DMS53 treated with DMSO at 0.1 percent for 48 hours (cell line): ENCODE data around the gene DPP3.
"Not testable (repeated sequence)": the region's sequence is repeated elsewhere in the genome, so short reads cannot be mapped to it uniquely, and the experiment has no call there.

ENCODE experiments used
- DNase-seq: peaks from one replicate; lab custom pipeline; 2025; ENCODE audit not compliant: unreplicated experiment; lab: John Stamatoyannopoulos, UW

Gene DPP3

DNA sequence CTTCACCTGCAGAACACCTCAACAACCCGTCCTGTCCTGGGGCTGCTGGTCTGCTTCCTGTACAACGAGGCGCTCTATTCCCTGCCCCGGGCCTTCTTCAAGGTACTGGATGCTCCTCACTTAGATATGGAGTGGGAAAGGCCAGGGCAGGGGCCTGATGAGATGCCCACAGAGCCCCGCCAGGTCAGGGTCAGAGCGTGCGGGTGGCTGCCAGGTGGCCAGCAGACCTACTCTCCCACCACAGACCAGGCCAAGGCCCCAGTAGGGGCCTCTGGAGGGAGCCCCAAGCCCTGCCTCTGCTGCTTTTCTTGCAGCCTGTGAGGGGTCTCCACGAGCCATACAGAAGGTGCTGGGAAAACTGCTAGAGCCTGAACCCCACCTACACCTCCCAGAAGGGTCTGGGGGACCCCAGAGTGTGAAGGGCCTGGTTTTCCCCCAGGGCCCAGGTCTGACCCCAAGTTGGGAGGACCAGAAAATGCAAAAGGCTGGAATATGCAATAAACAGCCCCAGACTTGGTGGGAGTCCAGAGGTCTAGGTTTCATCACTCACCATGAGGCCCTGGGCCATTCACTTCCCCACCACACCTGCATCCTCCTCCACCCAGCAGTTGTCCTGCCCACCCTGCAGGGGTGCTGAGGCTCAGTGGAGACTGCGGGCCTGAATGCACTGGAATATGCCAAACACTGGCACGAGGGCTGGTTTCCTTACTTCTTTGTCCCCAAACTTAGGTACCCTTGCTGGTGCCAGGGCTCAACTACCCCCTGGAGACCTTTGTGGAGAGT, 50.9 kb downstream of the DPP3 start:
- no peak for DNase-seq

DNA sequence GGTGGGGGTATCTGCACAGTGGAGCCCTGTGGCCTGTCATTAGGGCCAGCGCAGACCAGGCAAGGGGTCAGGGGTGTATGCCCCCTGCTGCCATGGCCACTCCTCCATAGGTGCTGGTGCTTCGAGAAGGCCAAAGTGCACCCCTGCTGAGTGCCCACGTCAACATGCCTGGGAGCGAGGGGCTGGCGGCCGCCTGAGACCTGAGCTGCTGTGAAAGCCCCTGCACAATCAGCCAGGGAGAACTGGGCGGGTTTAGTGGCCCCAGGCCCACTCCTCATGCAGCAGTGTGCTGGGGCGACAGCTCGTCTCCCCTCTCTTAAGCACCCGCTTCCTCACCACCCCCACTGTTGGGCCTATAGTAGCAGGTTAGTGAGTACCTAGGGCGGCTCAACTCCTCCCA, 51.6 kb downstream of the DPP3 start:
- no peak for DNase-seq

DNA sequence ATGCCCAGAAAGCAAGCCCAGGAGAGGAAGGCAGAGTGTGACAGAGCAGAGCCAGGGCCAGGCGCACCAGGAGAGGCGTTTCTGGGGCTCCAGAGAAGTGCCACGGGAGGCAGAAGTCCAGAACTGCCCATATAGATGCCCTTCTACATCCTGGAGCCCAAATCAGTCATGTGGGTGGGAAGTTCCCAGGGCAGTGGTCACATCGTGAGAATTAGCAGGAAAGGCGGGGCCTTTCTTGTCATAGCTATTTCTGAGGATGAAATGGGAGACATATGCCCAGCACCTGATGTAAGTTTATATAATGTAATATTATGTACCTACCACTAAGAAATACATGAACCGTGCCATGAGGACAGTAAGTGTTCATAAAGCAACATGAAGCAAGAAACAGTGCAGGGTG, 52.5 kb downstream of the DPP3 start:
- no peak for DNase-seq

DNA sequence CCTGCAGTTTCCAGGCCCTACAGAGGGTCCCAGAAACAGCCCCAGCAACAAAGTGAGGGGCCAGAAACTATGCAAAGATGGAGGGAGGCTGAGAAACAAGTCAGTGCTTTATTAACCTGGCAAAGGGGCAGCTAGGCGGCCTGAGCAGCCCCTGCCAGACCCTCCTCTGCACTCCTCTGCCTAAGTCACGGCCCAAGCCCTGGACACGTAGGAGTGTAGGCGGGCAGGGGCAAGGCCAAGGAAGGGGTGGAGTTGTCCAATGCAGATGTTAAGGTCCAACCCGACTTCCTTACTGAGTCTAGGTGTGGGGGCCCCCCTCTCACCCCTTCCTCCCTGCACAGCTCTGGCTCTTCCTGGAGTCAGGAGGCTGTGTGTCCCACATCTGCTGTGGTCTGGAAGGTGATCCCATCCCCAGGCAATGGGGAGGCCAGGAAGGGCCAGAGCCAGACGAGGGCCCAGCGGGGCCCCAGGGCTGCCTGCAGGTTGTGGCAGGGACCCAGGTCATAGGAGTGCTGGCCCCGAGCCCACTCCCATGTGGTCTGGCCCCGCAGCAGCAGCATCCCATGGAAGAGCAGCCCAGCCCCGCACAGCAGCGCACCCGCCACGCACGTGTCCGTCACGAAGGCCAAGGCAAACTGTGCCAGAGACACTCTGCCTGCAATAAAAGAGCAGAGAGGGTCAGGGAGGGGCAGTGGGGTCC, 59.1 kb downstream of the DPP3 start:
- DNase-seq, result no peak

DNA sequence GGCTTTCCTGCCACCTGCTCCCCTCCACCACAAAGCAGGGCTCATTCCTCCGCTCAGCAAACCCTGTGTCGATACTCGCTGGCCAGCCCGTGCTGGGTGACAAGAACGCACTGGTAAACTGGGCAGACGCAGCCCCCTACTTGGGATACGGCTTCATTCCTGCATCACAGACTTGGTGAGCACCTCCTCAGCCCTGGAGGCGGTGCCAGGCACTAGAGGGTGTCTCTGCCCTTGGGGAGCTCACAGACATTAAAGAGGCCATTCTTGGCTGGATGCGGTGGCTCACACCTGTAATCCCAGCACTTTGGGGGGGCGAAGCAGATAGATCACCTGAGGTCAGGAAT, 59.6 kb downstream of the DPP3 start:
- no peak for DNase-seq

DNA sequence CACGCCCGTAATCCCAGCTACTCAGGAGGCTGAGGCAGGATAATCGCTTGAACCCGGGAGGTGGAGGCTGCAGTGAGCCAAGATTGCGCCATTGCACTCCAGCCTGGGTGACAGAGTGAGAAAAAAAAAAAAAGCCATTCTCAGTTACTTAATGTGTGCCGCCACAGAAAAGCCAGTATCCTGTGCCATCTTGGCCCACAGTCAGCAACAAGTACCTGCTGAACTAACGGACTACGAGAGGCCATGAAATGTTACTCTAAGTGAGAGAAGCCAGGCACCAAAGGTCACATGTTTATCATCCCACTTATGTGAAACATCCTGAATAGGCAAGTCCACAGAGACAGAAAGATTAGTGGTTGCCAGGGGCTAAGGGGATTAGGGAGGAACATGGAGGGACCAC, 60.4 kb downstream of the DPP3 start:
- DNase-seq, result not testable (repeated sequence)

DNA sequence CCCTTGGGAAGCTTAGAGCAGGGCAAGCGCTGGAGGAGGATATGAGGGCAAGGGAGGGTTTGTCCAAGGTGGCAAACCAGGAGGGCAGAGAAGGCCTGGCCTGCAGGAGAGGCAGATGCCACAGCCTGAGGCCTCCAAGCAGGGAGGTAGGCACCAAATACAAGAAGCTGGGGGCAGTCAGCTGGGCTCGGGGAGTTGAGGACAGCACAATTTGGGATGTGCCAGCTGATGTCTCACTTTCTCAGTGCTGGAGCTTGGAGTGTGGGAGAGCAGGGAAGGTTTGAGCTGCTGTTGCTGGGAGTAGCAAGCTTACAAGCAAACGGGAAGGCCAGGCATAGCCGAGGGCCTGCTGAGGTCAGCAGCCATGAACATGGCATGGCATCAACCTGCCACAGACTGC, 61.7 kb downstream of the DPP3 start:
- DNase-seq, result no peak

DNA sequence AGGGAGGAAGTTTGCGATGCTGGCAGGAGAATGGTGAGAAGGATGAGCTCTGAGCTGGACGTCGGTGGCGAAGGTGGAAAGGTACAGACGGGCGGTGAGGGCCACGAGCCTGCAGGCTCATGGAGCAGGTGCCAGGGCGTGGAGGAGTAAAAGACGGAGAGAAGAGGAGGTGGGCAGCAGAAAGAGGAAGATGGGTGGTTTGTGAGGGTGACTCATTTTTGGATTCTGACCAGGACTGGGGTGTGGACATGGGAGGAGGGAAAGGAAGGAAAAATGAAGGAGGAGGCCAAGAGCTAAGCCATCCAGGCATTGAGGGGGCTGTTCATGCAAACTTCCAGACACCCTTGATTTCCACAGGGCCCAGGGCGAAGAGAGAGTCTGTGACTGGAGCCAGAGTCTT, 62.1 kb downstream of the DPP3 start:
- no peak for DNase-seq

DNA sequence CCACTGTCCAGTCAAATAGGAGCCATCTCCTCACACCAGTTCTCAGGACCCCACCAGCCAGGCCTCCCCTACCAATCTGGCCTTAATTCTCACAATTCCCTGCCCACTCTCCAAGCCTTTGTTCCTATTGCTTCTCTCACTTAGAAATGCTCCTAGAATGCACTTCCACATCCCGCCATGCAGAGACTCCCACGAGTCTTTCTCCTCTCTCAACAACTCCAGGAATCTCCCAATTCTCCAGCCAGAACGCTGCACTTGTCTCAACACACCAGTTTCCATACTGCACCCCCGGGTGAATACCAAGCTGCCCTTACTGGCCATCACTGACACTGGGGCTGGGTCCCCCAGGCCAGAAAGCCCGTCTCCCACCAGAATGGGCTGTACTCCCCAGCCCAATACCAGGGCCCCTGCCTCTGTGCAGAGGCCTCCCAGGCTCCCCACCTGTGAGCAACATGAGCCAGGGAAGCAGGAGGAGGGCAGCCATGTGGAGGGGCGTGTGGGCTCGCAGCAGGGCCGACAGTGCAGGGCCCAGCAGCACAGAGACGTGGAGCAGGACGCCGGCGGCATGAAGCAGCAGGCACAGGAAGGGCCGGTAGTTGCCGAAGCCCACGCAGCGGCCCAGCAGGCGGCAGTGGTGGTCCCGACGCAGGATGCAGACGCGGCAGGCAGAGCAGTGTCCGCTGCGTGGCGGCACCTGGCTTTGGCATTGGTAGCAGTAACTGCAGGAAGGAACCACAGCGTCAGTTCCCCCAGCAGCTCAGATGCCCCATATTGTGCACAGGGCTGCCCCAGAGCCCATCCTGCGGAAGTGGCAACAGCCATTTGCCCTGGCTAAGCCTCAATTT, 63.3 kb downstream of the DPP3 start:
- no peak for DNase-seq

DNA sequence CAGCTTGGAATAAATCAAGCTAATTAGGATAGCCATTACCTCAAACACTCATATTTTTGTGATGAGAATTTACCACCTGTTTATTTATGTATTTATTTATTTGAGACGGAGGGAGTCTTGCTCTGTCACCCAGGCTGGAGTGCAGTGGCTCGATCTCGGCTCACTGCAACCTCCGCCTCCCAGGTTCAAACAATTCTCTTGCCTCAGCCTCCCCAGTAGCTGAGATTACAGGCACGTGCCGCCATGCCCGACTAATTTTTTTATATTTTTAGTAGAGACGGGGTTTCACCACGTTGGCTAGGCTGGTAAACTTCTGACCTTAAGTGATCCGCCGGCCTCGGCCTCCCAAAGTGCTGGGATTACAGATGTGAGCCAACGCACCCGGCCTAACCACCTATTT, 64.7 kb downstream of the DPP3 start:
- DNase-seq, result not testable (repeated sequence)

DNA sequence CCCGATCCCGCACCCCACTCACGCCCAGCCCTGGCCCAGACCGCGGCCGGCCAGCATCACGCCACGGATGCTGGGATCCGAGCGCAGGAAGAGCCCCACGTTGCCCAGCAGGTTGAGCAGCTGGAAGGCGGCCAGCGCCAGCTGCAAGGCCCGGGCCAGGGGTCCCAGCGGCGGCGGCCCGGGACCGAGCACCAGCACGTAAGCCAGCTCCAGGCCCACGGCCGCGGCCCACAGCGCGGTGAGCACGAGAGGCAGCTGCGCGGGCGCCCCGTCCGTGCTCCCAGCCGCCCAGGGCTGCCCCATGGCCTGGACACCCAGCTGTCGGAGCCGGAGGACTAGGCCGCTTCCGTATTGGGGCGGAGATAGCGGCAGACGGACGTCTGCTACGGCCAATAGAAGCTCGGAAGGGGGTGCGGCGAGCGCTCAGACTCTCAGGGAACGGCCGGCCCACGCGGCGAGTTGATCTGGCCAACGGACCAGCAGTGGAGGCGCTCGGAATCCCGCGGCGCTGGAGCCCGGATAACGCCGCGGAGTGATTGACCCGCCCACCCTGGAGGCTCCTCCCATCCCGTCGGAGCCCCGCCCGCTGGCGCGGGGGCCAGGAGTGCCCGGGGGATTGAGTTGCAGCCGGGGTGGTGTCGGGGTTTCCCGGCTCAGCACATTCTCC, 65.6 kb downstream of the DPP3 start, which contains the start of gene ZDHHC24:
ZDHHC24 (minus strand) TSS at position 348 of the 667 bp plus-strand sequence; CDS start at position 303, 45 bp downstream.
- peak; percentile 98 for DNase-seq

DNA sequence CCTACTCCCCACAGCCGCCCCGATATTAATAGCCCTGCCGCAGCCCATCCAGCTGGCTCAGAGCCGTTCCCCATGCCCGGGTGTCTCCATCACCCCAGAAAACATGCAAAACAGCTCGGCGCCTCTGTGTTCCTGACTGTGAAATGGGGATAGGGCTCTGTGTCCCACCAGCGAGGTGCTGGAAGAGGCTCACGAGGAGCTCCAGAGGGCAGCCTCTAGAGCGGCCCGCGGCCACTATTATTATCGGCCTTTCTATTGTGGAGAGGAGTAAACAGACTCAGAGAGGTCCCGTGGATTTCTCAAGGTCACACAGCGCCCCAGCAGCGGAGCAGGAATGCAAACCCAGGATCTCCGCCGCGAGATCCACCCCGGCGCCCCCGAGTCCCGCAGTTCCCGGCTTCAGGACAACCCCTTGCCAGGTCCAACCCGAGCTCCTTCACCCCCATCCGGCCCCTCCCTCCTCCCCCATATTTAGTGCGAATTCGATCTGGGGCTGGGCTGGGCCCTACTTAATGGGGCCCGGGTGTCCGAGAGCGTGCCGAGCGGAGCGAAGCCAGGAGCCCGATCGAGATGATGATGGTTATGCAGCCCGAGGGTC, 66.2 kb downstream of the DPP3 start, which contains the start of gene ACTN3:
ACTN3 (plus strand) TSS at position 536 of the 598 bp plus-strand sequence; CDS start at position 571, 35 bp downstream.
- no peak for DNase-seq

DNA sequence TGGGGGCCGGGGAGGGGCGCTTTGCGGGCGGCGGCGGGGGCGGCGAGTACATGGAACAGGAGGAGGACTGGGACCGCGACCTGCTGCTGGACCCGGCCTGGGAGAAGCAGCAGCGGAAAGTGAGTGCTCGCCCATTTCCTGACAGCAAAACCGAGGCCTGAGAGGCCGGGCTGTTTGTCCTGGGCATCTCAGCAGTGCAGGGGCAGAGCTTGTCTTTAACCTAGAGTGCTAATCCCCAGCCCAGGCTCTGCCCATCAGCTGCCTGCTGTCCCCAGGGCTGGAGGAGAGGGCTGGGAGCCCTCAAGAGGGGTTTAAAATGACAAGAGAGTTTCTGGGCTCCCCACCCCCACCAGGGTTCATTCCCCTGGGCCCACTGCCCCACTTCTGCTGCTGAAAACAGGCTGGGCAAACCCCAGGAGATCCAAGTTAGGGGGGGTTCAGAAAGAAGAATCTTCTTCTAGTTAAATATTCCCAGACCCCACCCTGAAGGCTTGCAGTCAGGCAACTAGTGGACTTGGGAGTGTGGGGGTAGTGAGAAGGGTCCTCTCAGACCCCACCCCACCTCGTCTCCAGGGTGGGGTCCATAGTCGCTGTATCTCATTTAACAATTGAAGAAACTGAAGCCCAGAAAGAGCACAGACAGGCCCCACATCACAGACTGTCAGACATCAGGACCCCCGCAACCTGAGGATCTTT, 66.9 kb downstream of the DPP3 start:
- DNase-seq, result no peak

DNA sequence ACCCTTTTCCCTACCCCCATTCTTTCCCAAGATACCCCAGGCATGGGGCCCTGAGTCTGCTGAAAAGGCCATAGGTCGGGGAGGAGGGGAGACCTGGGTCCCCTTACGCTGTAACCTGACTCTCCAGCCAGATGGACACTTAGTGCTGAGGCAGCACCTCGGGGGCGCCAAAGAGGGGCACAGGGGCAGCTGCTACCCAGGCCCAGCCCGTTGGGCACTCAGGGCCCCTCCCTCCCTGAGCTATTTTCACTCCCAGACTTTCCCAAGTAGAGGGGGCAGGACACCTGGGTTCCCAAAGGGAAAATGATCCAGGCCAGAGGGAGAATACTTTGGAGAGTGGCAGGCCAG, 67.4 kb downstream of the DPP3 start:
- no peak for DNase-seq

DNA sequence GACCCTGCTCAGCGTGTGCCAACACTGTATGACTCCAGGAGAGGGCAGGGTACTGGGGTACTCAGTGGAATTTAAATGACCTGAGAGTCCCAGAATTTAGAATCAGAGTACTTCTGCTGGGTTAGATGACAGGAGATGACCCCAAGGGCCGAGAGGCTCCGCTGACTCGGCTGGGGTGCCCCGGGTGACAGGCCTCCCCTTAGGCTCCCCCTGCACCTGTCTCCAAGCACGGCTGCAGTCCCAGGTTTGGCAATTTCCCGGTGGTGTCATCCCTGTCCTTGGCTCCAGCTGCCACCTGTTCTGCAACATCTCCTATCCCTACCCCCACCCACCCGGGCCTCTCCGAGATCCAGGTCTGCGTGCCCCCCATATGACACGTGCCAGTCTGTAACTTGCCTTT, 67.8 kb downstream of the DPP3 start:
- DNase-seq, result no peak

DNA sequence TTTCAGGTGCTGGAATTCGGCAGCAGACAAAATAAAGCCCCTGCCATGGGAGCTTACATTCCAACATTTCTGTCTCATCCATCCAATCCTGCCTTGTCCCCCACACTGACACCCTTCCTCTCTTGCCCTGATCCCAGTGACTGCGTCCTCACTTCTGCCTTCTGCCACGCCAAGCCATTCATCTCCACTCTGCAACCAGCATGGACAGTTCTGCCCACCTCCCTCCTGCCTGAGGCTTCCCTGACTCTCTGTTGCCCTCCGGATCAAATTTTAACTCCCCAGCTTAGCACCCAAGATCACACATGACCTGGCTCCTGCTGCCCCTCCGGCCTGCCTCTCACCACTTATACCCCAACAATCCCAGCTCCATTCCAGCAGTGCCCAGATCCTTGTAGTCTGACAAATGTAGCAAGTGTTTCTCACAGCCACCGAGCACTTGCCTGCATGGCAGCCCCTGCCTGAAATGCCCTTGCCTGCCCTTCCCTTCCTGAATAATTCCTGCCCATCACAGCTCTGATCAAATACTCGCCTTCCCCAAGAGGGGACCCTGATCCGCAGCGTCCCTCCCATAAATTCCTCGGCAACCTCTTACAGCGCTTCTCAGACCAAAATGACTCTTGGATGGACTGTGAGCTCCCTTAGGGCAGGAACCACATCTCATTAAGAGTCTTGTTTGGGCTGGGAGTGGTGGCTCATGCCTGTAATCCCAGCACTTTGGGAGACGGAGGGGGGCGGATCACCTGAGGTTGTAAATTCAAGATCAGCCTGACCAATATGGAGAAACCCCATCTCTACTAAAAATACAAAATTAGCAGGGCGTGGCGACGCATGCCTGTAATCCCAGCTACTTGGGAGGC, 68.8 kb downstream of the DPP3 start:
- DNase-seq, result no peak

DNA sequence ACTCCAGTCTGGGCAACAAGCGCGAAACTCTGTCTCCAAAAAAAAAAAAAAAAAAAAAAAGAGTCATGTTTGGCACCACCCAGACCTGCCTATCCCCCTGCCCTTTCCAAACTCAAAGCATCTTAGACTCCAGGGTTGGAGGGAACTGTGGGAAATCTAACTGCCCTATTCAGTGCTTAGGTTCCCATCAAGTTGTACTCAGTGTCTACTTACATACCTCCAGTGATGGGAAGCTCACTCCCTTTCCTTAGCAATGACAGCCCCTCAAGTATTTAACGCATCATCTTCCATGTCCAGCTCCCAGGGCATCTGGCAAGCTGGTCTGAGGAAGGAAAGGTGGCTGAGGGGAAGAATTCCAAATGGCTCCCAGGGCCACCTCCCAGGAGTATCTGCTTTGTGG, 69.5 kb downstream of the DPP3 start:
- no peak for DNase-seq

DNA sequence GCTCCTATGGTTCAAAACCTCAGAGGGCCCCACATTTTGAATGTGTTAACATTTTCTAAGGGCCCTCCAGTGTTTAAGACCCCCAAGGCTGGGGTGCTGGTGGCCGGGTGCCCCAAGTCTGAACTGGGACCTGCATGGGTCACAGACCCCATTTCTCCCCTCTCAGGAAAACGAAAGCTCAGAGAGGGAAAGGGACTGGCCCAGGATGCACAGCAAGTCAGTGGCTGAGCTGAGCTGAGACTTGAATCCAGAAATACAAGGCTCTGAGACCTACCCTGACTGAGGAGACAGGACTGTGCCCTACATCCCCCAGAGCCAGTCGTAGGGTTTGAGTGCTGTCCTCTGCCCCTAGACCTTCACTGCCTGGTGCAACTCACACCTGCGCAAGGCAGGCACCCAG, 70.7 kb downstream of the DPP3 start:
- no peak for DNase-seq

DNA sequence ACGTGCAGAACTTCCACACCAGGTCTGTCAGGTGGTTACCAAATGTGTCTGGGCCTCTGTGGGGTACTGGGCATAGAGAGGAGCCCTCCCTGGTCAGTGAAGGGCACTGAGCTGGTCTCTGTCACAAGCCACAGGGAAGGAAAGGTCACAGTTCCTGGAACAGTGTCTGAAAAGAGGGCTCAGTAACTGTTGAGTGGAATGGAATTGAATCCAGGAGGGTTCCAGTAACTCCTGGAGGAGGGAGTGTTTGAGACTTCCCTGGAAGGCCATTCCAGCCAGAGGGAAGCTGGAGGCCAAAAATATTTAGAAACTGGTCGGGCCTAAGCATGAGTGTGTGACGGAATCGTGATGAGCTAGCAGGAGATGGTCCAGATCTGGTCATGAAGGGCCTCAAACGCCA, 74.4 kb downstream of the DPP3 start:
- DNase-seq, result no peak
